Parathyroid adenoma (tissue), 2 donors: Measurements from ENCODE around the gene DSE.

Source experiments
- H2AFZ ChIP-seq: fragments of 300-600 bp; sonication (generic); one replicate; pipeline ENCODE4 v1.7.0; 2017; ENCODE audit warnings: antibody characterized with exemption, mild to moderate bottlenecking
- H3K27ac ChIP-seq: fragments of 300-600 bp; sonication (generic); one replicate; pipeline ENCODE4 v1.7.0; 2017
- H3K27me3 ChIP-seq: fragments of 300-600 bp; sonication (generic); one replicate; pipeline ENCODE4 v1.7.0; 2017; ENCODE audit warnings: low read length; ENCODE audit not compliant: control insufficient read depth, insufficient read depth
- H3K36me3 ChIP-seq: fragments of 300-600 bp; sonication (generic); one replicate; pipeline ENCODE4 v1.7.0; 2017; ENCODE audit warnings: low read length; ENCODE audit not compliant: control insufficient read depth, insufficient read depth
- H3K4me1 ChIP-seq: fragments of 300-600 bp; sonication (generic); one replicate; pipeline ENCODE4 v1.7.0; 2017; ENCODE audit warnings: control low read depth
- H3K4me2 ChIP-seq: fragments of 300-600 bp; sonication (generic); one replicate; pipeline ENCODE4 v1.7.0; 2017; ENCODE audit warnings: low read length
- H3K4me3 ChIP-seq: fragments of 300-600 bp; sonication (generic); one replicate; pipeline ENCODE4 v1.7.0; 2017; ENCODE audit warnings: low read depth, low read length
- H3K79me2 ChIP-seq: fragments of 300-600 bp; sonication (generic); one replicate; pipeline ENCODE4 v1.7.0; 2017; ENCODE audit warnings: control low read depth
- H3K9ac ChIP-seq: fragments of 300-600 bp; sonication (generic); one replicate; pipeline ENCODE4 v1.7.0; 2017; ENCODE audit warnings: mild to moderate bottlenecking
- H3K9me3 ChIP-seq: fragments of 300-600 bp; sonication (generic); one replicate; pipeline ENCODE4 v1.7.0; 2017; ENCODE audit warnings: low read length; ENCODE audit not compliant: control insufficient read depth
- TF ChIP-seq, protein P1 (sequence below): fragments of 300-600 bp; sonication (generic); IDR thresholded peaks from one replicate; pipeline ENCODE4 v1.7.0; 2017; ENCODE audit warnings: antibody characterized with exemption, mild to moderate bottlenecking
- donor health status: primary hyperparathyroidism.

The DSE gene

DNA sequence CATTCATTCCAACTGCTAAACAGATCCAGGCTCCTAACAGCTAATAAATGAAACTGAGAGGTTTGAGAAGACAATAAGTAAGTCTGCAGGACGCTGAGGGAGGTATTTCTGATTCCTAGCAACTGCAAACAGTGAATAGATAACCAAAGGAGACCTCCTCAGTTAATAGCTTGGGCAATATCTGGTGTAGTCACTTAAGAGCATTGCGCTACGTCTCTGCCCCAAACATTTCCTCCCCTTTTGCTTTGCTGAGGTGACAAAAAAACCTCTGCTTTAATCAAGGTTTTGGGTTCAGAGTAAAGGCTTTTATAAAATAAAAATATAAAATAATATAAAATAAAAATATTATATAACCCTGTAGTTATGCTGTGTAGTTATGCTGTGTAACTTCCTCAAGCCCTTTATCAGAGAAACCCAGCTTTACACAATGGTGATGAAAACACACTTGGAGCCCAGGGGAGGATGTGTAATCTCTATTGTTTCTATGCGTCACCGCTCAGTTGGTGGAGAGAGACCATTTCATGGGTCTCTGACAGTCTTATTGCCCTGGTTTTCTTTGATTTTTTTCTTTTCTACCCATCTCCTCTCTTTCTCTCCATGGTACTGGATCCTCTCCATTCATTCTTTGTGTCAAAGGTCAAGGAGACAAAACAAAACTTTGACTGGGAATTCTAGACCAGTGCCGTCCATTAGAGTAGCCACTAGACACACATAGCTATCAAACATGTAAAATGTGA, 121.8 kb downstream of the DSE start:
- no peaks in the 10 kb centered on the region for H3K4me1 ChIP-seq
- TF ChIP-seq, protein P1, sequence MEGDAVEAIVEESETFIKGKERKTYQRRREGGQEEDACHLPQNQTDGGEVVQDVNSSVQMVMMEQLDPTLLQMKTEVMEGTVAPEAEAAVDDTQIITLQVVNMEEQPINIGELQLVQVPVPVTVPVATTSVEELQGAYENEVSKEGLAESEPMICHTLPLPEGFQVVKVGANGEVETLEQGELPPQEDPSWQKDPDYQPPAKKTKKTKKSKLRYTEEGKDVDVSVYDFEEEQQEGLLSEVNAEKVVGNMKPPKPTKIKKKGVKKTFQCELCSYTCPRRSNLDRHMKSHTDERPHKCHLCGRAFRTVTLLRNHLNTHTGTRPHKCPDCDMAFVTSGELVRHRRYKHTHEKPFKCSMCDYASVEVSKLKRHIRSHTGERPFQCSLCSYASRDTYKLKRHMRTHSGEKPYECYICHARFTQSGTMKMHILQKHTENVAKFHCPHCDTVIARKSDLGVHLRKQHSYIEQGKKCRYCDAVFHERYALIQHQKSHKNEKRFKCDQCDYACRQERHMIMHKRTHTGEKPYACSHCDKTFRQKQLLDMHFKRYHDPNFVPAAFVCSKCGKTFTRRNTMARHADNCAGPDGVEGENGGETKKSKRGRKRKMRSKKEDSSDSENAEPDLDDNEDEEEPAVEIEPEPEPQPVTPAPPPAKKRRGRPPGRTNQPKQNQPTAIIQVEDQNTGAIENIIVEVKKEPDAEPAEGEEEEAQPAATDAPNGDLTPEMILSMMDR: no peak
- no peak overlapping the region for H3K4me3 ChIP-seq
- no peak overlapping the region for H2AFZ ChIP-seq
- no peaks in the 10 kb centered on the region for H3K79me2 ChIP-seq
- no peak overlapping the region for H3K4me2 ChIP-seq
- H3K27me3 ChIP-seq: no peaks in the 10 kb centered on the region
- H3K9me3 ChIP-seq: no peaks in the 10 kb centered on the region
- H3K36me3 ChIP-seq: no peaks in the 10 kb centered on the region
- no peak overlapping the region for H3K9ac ChIP-seq
- H3K27ac ChIP-seq: no peak overlapping the region
